HTR-8/SVneo (cell line): ENCODE data around the gene ISG20L2.

ENCODE experiments used
- DNase-seq: peaks from one replicate; pipeline ENCODE4 v3.0.0; 2011; ENCODE audit warnings: low spot score, mixed read lengths; ENCODE audit not compliant: insufficient read length
- FAIRE-seq: peaks from 2 replicates; lab custom pipeline; 2011; peaks lifted over from hg19 to GRCh38; lab: Jason Lieb, UNC

ISG20L2 gene

DNA sequence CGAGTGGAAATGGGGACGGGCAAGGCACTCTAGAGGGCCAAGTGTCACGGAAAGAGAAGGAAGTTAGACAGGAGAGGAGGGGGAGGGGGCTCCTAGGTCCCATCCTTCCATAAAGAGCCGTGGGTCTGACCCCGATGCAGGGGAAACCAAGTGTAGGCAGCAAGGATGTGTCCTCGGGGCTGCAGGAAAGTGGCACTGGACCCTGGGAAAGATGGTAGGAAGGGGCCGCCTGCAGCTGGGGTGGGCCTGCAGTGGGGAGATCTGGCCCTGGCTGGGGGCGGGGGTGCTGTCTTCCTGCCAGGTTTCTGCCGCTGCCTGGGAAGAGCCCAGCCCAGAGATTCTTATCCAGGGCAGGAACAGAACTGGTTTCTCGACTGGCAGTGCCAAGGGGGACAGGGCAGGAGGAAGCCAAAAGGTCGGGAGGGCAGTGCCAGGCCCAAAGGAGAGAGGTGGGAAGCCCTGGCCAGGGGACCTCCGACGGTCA, 36.1 kb downstream of the ISG20L2 start:
- DNase-seq: no peak
- FAIRE-seq: no peak

DNA sequence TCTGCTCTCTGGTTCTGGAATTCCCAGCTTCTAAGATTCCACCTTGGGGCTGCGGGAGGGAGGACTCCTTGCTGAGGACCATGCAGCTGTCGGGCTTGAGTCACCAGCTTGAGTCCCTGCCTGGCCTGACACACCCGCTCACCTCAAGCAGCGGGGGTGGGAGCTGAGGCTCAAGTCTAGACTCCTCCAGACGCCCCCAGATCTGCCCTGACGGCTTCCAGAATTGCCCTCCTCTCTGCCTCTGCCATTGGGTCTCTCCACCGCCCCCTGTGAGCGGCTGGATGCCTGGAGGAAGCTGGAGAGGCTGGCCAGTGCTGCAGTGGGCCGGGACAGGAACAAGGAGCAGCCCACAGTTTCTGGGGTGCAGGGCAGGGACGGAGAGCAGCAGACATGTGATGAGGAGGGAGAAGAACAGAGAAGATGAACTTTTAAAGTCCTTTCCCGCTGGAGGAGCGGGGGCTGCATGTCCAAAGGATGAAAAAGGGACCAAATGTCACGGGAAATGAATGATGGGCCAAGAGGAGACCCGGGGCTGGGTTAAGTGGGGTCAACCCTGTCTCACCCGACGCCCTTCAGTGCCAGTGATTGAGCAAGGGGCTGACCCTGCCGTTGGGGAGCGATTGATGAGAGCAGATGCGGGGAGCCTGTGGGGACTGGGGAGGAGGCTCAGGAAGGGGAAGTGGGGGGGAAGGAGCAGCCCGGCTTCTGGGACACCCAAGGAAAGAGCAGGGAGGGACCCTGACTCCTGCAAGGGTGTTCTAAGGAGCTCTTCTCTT, 36.7 kb downstream of the ISG20L2 start:
- no peak for DNase-seq
- no peak for FAIRE-seq

DNA sequence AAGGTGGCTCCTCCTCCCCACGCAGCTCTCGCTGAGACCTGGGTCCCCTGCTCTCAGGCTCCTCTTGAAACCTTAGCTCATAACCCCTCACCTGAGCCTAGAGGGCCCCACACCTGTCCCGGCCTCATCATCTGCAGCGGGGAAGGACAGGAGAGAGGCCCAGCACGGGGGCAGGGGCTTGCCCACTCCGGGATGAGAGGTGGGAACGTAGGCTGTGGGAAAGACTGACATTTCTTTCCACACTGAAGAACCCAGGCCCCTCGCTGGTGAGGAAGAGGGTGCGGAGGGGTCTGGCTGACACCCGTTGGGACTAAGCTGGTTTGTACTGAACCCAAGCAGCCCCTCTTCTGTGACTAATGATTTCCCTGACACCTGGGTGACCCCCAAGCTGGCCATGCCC, 37.4 kb downstream of the ISG20L2 start:
- no peak for FAIRE-seq
- no peak for DNase-seq

DNA sequence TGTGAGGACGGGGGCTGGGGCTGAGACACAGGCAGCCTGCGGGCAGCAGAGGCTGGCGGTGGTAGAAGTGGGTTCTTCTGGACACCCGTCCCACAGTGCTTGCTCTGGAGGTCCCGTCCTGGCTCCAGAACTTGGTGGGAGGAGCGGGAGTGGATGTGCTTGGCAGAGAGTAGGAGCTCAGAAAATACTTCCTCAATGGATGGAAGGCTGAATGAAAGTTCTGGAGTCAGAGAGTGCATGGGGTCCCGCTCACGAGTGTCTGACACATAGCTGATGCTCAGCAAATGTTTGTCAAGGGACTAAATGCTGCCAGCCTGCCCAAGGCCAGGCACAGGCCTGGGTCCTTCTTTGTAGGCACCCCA, 37.9 kb downstream of the ISG20L2 start:
- FAIRE-seq: no peak
- DNase-seq: no peak

DNA sequence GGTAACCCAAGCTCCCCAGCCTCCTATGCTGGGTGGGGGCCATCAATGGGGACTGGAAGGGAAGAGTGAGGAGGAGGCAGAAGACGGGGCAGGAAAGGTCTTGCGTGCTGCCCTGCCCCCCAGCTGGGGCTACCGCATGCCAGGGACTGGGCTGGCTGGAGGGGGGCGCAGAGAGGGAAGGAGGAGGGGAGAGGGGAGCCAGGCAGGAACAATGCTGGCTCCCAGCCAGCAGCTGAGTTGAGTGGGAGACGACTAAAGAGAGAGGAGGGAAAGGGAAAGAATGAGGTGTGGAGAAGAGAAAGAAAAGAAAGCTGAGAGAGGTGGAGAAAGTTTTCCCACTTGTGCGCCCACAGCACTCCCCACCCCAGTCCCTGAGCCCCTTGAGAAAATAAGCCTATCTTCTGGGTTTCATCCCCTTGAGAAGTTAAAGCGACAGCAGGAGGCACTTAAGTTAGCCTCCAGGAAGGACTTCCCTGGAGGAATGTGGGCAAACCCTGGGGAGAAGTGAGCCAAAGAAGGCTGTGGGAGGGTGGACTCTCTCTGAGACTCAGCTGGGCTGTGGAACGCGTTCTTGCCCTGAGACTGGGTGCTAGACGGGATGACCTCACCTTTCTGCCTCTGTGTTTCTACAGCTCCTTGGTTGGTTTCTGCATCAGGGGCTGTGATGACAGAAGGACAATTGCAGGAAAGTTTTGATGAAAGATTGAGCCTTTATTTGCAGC, 38.5 kb downstream of the ISG20L2 start:
- FAIRE-seq: no peak

DNA sequence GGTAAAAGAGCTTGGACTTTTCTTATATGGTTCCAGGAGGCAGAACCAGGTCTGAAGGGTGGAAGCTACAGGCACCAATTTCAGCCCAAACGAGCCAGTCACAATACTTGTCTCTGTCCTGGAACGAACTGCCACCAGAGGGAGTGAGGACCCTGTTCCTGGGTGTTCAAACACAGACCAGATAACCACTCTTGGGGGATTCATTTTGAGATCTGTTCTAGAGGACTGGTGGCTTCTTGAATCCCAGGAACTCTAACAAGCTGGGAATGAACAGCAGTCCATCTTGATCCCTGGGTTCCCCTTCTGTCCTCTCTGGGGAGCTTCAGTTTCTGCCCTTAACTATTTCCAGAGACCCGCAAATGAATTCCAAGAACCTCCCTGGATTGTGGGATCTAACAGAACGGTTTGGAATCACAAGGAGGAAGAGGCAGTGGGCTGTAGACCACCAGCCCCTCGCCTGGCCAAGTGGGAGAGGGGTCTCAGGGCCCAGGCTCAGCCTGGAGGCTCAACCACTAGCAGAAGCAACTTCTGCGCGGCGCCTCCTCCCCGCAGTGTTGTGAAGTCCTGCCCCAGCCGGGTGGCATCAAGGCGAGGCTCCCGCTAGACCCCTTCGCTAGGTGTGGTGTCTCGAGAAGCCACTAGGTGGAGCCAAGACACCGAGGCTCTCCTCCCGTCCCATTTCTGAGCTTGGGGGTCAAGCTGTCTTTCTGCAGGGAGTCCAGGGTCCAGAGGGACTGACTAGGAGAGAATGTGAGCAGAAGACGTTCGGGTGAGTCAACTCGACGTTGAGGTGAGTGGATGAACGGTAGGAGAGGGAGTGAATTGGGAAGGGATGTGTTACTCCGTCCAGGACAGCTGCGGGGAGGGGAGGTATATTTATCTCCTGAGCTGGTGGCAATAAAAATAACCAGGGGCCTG, 39.3 kb downstream of the ISG20L2 start:
- DNase-seq (peak; percentile 78), FAIRE-seq (no peak)

More for the DNA sequence above, 38.5 kb downstream of the ISG20L2 start:
- no peak for DNase-seq

DNA sequence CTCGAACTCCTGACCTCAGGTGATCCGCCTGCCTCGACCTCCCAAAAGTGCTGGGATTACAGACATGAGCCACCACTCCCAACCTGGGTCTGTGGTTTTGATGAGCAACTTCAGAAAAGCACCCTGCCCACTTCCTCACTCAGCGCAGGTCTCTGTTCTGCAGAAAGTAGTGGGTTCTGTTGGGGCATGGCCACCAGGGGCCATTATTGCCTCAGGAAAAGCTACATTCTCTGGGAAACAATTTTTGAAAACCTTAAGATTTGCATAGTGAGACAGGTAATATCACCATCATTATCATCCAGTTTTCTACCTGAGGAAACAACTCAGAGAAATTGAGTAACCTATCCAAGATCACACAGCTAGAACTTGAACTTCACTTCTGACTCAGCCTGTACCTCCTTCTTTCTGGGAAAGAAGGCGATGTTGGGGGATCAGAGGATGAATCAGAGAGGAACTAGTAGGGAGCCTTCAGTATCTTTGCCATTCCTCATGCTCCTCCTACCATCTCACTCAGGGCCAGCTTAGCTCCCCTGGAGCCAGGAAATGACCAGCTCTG, 44.3 kb downstream of the ISG20L2 start:
- DNase-seq (no peak), FAIRE-seq (no peak)

DNA sequence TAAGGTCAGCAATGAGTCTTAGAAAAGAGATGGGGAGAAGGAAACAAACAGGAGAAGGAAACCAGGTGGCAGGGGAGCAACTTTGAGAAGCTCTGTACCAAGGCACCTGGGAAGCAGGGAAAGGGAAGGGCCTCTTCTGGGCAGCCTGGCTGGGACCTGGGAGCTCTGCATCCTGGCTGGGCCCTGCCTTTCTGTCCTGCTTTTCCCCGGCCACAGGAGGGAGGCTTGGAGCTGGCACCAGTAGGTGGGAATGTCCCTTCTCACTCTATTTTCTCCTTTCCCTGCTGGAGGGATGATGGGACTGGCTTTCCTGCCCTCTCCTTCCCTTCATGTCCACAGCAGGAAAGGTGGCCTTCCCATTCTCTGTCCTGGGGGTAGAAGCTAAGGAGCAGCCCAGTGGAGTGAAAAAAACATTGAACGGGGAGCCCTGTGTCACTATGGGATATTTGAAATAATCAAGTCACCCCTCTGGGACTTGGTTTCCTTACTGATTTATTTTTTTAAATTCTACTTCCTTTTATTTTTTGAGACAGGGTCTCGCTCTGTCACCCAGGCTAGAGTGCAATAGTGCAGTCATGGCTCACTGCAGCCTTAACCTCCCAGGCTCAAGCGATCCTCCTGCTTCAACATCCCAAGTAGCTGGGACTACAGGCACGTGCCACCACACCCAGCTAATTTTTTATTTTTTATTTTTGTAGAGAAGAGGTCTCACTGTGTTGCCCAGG, 46.2 kb downstream of the ISG20L2 start:
- FAIRE-seq: no peak
- DNase-seq: no peak

DNA sequence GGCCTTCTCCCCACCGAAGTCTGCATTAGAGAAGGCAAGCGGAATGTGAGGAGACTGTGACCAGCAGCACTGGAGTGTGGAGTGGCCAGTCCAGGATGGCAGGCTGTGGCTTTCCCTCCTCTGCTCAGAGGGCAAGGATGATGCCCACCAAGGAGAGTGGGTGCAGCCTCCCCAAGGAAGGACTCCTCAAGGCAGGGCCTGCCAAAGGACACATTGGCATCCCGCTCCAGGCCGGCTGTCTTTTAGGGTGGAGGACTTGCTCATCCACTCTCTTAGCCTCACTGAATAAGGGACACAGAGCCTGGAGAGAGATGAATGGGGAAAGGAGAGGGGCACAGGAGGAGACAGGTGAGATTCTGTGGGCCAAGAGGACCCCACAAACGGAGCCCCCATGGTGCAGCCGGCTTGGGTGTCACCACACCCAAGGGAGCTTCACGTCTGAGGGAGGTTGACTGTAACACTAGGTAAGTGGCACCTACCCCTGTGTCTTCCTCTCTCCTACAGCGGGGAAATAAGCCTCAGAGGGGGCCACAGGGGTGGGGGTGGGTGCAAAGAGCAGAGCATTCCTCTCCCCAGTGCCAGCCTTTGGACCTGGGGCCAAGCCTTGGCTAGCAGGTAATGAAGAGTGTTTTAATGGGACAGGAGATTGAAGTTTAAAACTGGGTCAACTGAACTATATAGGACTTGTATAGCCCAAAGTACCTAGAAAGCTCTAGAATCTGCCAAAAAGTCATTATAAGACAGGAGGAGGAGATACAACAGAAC, 47.2 kb downstream of the ISG20L2 start:
- DNase-seq (no peak), FAIRE-seq (no peak)

DNA sequence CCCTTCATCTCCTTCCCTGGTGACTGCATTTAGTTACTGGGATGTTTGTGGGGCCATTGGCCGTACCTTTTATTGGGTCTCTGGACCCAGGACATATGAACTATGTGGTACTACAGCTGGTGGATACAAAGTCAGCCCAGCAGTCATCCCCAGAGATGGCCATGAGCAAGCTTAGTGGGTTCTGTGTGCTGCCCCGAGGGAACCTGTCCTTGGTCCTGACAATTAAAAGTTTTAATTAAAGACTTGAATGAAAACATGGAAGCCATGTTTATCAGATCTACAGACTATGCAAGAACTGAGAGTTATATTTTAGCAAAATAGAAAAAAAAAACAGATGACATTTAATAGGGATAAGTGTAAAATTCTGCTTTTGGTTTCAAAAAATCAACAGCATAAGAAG, 48.5 kb downstream of the ISG20L2 start:
- FAIRE-seq (no peak), DNase-seq (no peak)

DNA sequence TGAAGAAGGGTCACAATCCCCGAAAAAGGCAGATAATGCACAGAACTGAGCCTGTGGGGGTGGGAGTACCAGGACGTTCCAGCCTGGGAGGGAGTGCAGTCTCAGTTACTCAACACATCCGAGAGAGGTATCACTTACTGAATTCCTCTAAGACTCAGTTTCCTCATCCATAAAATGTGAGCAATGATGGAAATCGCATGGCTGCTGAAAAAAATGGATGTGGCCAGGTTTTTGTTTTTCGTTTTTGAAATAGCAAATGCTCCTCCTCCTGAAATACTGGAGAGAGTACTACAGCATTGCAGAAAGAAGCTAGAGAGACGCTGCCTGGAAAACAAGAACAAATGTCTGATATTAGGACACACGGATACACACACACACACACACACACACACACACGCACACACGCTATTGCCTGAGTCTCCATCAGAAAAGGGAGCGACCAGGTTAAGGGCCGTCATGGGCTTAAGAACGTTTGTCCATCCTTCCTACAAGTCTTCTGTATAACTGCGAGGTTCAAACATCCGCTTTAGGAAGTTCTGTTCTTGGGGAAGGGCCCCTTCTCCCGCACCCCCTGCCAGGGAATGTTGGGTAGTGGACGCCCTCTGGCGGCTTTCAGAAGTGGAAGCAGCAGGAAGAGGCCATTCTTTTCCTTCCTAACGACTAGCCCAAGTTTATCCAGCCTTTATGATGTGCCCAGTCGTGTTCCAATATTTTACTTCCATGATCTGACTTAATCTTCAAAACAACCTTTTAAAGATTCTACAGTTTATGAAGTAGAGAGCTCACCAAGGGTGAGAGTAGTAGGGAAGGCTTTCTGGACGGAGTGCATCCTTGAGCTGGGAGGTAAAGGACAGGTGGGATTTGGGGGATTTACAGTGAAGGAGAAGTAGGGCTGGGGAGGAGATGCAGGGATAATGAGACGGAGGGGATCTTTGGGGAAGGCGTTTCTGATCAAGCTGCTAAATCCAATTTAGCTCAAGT, 50.7 kb downstream of the ISG20L2 start:
- FAIRE-seq: peak; percentile 57
- DNase-seq: peak; percentile 63

DNA sequence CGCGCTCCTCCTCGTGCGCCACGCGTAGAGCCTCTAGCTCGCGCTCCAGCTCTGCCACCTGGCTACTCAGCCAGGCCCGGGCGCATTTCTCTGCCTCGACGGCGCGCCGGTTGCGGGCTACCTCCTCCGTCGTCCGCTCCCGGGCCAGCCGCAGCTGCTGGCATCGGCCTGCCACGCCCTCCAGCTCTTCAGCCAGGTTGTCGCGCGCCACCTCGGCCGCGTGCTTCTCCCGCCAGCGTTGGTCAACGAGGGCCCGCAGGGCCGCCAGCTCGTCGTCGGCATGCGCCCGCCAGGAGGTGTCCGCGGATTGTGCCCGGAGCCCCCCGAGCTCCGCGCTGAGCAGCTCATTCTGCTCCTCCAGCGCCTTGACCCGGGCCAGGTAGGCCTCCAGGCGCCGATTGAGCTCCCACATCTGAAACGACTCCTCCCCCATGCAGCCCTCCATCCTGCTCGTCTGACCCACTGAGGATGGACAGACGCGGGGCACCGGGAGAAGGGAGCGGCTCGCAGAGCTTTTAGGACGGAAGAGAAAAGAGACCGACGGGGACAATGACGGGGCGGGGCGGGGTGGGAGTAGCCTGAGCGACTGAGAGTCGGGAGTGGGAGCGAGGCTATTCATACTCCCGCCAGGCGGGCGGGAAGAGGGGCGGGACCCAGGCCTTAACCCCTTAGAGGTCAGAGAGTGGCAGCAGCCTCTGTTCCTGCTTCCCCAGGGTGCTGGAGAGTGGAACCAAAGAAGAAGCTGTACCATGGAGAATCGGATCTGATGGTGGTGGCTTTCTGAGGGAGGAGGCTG, 51.5 kb downstream of the ISG20L2 start, which contains the start of gene NES:
NES (minus strand) TSS at position 588 of the 796 bp plus-strand sequence; CDS start at position 445, 143 bp downstream.
- no peak for FAIRE-seq
- no peak for DNase-seq

DNA sequence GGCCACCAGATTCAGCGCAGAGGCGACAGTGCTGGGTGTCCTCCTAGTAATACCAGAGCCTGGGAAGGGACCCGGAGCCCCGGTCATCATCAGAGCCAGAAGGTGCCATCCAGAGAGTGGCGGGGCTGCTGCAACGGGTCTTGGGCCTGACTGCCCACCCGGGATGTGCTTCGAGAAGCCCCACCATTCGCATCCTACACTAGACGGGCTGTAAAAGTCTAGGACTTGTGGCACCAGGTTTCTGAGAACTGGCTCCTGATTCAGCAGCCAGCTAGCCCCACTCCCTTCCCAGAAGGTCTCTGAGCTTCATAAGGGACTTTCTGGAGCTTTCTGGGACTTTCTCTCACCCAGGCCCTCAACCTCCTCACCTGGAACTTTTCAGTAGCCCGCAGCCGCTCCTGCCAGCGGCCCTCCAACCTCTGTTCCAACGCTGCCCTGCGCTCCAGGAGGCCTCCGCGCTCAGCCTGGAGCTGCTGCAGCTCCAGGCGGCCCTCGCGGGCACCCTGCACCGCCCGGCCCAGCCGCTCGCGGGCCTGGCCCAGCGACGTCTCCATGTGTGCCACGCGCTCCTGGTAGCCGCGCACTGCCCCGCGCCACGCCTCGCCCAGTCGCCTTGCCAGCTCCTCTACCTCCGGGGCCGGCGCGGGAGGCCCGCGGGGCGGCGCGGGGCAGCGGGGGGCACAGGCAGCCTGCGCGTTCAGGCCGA, 52.3 kb downstream of the ISG20L2 start:
- FAIRE-seq: no peak
- DNase-seq: no peak

DNA sequence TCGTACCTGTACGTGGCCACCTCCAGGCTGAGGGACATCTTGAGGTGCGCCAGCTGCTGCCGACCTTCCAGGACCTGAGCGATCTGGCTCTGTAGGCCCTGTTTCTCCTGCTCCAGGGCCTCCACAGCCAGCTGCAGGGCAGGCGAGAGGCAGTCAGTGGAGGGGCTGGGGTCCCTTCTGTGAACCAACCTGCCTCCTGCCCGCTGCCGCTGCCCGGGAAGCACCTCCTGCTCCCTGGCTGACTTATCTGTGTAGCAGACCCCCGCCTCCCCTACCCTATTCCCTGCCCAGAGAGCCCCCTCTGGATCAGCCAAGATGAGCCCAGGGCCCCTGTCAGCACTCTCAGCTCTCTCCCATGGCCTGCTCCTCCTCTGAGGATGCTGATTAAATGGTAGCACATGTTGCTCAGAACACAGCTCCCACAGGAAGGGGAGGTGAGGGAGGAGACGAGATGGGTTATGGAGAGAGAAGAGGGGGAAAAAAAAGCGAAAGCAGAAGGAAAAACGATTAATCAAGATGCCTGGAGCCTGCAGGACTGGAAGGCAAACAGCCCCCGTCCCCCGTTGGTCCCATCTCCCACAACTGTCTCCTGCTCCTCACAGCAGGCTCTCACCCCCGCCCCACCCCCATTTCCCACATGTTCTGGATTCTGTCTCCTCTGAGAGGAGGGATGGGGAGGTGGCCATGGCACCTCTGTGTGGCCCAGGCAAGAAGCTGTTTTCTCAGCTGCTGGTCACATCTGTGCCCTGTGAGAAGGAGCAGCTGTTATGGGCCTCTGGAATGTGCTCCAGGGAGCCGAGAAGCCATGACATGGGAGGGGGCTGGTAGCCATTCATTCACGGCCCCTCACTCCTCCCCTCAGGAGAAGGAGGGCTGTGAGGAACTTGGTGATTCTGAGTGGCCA, 53.1 kb downstream of the ISG20L2 start:
- DNase-seq (no peak), FAIRE-seq (no peak)

DNA sequence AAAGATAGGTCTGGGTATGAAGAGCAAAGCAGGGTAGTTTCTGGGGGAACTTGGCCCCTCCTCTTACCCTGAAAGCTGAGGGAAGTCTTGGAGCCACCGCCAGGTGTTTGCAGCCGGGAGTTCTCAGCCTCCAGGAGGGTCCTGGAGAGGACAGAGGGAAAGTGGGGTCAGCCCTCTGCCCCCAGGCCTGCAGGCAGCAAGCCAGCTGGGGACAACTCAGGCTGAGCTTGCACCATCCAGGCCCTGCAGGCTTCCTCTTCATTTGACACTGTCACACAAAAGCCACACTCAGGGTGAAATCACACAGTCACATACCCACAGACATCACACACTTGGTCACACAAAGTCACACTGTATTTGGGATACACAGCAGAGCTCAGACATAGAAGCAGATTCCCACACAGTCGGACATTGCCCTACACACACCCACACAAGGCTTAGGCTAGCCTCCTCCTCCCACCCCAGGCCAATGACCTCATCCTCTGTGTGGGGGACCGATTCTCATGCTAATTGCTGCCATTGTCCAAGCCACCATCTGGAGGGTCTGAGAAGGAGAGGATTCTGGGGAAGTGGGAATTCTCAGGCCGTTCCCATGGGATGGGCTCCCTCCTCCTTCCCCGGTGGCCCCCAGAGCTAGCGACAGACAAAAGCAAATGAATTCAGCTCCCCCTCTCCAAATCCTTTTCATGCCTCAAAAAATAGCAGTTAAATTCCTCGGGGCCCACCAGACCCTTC, 55.0 kb downstream of the ISG20L2 start:
- DNase-seq: no peak
- no peak for FAIRE-seq
